NCI-H460 (cell line): ENCODE measurements around the gene ZNF445. TPM values are rescaled to one million over a fixed set of nuclear protein-coding genes. Genes with fewer than 3 reads are reported as not detected.
"Not testable (repeated sequence)": the region's sequence is repeated elsewhere in the genome, so short reads cannot be mapped to it uniquely, and the experiment has no call there.

Source experiments
- DNase-seq: peaks from one replicate; pipeline ENCODE4 v3.0.0-alpha.2; 2016; ENCODE audit warnings: low read depth; ENCODE audit errors: extremely low read depth
- total RNA-seq: library from RNA; depleted of rRNA; stranded (reverse); fragments of >200 nt; shearing (Covaris generic); gene quantifications from 2 replicates; pipeline ENCODE4 v1.2.3, GENCODE V29; 2014

Gene ZNF445
- total RNA-seq, 1 experiment from 2014 or later = 3.0 TPM

DNA sequence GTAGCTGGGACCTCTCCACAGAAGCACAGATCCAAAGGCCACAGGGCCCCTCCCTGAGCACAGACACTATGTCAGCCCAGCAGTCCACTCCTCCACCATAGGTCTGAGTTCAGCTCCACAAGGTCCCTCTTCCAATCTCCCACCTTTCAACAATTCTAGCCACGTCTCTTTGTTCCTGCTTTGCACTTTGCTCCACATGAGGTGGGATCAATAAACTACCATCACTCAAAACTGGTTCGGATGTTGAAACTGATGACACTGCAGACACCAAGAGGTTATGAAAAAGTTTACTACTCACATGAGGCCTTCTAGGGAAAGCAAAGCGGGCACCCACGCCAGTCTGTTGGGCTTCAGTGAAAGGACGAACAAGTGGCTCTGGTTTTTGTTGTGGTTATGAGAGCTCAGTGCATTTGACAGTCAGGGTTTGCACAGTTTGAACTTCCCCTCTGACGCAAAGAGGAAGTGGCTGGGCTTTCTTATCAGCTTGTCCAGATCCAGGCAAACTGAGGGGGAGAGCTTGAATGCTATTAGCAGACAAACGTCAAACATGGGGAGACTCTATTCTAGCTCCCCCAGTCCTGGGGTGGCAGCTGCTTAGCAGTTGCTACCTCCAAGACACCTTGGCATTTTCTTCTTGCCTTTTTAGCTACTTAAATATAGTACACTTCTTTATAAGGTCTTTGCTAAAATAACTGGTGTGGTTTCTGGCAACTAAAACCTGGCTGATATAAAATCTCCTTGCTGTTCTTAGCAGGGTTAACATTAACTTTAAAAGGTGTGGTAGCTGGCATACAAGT lies 37.8 kb downstream of the ZNF445 start:
- no peak for DNase-seq

DNA sequence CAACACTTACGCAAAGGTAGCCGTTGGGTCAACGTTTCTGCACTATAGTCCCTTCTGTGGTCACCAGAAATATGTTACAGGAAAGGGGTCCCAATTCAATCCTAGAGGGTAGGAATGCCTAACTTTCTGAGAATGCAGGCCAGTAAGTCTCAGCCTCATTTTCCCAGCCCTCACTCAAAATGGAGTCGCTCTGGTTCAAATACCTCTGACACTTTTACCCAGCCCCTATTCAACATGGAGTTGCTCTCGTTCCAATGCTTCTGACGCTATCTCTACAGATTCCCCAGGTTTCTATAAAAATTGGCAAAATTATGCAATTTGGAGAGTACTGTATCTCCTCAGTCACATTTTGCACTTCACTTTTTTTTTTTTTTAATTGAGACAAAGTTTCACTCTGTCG lies 39.7 kb downstream of the ZNF445 start:
- no peak for DNase-seq

DNA sequence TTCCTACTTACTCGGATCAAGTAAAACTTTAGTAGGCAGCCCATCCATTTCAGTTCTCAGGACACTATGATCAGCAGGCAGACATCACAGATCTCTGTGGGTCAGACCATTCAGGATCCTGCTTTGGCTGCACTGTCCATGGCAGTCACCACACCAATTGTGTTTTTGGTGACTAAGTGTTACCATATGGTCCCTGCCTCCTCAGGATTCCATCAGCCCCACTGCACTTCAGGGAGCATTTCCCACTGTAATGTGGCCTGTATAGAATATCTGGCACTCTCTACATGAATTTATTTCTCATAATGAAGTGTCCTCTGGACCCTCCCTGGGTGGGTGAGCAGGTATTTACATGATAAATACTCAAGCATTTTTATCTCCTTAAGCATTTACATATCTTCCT lies 41.3 kb downstream of the ZNF445 start:
- no peak for DNase-seq

DNA sequence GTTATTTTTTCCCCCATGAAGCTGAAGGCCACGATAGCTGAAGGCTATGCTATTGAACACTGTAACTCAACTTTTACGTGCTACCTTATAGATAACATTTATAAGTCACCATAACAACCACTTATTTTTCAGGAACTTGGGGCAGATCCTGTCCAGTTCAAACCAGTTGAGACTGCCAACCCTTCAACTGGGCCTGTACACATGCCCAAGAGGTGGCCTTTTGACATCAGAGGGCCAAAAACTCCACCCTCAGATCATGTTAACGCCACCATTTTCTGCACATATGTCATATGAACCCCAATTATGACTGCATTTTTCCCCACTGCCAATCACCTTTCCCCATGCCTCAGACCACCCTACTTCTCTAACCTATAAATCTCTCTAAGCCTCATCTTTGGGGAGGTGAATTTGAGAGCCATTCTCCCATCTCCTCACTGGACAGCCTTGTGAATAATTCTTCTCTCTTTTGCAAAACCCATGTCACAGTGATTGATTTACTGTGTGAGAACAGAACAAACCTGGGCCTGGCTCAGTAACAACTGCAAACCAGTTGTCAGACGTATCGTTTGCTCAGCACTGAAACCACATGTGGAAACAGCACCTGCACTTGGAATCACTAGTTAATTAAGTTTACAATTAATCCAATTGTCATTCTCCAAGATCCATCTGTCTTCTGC lies 42.5 kb downstream of the ZNF445 start:
- DNase-seq = no peak

DNA sequence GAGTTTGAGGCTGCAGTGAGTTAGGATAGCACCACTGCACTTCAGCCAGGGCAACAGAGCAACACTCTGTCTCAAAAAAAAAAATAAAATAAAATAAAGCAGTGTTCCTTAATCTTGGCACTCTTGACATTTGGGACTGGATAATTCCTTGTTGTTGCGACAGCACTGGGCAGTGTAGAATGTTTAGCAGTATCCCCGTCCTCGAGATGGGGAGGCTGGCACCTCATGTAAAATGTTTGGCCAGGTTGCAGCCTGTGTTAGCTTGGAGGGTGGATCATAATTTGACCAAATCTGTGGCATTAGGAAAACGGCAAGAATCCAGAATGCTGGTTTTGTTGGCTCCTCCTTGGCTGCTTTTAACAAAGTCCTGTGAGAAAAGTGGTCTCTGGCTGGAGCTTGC lies 47.0 kb downstream of the ZNF445 start:
- no peak for DNase-seq

DNA sequence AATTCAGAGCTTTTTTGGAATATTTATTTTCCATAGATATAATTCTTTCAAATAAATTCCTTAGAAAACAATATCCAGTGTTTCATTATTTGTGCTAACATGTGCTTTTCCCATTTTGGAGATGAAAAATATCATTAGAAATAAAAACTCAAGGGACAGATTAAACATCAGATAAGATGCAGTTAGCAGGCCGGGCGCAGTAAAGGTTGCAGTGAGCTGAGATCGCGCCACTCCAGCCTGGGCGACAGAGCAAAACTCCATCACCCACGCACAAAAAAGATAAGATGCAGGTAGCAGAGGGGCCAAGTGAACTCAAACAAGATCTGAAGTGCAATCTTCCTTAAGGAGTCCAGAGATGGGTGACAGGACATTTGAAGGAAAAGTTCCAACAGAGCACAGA lies 48.0 kb downstream of the ZNF445 start:
- DNase-seq = no peak

DNA sequence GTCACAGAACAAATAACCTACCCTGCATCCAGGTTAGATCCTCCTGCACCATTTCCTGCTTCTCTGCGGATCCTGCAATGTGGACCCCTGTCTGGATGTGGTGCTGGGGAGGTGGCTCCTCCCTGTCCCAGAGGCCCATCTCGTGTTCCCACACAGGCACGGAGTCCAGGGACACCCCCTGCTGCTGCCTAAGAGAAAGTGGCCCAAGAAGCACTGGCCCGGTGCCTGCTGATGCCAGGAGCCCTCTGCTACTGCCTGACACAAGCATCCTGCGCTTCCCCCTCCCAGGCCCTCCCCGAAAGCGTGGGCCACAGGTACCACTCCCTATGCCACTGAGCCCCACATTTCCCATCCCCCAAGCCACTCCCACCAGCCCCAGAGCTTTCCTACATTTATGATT lies 48.6 kb downstream of the ZNF445 start:
- no peak for DNase-seq

DNA sequence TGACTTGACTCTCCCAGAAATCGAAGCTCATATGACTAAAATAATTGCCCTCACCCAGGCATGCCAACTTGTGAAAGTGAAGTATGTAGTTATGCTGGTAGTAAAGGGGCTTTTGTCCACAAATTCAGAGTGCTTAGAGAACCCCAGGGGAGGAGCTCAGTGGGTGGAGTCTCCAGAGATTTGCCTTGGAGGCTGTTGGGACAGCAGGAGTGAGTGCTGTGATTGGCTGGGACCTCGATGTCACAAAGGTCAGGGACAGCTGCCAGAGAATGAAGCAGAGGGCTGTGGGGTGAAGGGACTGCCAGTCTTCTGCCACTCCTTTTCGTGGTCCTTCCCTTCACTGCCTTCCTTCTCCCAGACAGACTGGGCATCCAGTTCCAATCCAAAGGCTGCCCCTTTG lies 49.8 kb downstream of the ZNF445 start:
- DNase-seq = no peak

DNA sequence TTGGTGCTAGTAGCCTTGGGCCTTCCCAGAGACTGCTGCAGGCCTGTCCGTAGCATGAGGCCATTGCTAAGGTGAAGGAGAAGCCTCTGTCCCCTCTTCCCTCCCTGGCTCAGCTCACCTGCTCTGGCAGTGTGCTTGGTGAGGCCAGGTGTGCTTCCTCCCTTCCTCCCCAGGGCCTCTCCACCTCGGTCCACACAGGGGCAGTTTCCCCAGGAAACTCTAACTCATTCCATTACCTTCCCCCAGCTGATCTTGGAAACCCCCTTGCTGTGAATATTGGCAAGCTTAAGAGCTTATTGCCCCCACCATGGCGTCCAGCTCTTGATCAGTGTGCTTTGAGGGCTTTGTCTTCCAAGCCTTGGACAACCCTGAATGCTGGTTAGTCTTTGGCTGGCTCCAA lies 52.7 kb downstream of the ZNF445 start:
- no peak for DNase-seq

DNA sequence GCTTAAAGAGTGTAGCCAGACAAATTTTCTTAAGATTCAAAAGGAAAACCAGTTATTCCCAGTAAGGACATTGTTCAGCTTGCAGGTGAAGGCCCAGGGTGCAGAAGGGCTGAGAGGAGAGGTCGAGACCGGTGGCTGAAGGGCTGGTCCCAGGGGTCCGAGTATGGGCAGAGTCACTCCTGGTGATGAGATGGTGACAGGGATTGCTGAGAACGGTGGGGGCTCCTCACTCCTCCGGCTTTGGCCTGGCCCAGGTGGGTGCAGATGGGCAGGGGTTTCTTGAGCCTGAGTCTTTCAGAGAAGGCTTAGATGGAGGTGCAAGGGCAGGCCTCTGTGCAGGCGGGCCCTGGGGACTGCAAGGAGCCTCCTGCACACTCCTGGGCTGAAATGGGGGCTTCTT lies 56.2 kb downstream of the ZNF445 start:
- DNase-seq = no peak

DNA sequence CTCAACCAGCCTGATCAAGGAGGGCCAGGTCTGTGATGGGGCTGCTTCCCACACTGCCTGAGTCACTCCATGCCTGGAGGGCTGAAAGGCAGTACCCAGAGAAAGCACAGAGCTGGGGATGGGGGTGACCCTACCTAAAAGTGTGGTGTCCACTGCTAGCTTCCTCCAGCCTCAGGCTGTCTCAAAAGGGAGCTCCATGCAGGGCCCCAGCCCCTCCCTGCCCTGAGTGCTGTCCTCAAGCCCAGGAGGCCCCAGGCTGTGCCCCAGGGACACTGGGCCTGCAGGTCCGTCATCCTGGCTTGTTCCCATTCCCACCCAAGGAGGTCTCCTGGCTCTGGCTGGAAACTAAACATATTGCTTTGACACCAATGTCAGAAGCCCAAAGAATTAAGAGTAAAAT lies 56.8 kb downstream of the ZNF445 start:
- no peak for DNase-seq

DNA sequence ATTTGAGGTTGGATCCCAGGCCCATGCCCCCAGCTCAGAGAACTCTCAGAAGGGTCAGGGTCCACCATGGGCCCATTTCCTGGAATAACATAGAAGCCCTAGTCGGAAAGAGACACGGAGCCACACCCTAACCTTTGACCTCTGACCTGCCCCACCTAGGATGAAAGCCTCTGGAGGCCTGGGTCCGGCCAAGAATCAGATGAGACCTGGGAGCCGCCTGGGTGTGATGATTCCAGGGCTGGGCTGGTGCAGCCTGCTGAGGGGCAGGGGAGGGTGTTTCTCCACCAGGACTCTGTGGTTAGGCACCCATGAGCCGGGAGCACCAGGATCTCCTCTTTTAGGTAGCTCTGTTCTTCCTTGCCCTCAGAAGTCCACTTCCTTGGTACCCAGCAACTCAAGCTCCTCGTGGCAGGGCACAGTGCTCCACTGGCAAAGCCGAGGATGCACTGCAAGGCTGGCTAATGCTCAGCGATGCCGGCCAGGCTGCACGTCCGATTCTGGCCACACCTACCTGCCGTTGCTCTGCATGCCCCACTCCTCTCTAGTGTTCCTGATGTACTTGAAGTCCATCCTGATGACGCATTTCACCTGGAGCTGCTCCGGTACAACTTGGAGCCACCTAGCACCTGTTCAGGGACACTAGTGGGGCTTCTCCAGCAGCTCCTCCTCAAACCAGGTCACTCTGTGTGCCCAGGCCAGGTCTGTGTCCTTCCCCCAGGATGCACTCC lies 57.4 kb downstream of the ZNF445 start:
- no peak for DNase-seq

DNA sequence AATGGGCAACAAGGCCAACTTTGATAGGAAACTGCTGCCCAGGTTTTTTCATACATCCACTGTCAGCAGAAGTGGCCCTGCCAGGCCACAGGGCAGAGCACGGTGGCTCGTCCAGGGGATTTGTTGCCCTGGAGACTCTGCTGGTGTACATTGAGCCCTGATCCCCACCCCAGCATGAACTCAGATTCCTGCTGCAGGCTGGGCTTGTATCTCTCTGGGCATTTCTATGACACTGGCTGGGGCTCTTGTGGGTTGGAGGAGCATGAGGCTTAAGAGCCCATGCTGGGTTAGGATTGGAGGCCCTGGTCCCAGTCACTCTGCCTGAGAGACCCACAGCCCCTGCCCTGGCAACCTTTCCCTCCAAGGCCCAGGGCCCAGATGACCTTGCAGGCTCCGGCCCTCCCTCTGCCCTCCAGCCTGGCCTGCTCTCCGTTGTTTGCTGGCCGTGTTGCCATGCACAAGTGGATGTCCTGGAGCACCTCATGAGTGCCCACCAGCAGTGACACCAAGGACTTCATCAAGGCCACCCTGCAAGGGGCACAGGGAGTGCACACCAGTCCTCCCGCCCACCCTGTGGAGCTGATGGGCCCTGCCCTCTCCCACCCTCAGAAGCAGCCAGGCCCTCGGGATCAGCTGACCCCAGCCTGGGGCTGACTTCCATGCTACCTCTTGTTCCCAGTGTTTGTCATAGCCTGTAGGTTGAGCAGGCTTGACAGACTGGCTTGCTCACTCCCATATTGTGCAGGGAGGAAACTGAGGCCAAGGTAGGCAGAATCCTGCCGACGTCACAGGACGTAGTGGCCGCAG lies 58.2 kb downstream of the ZNF445 start:
- DNase-seq = no peak

DNA sequence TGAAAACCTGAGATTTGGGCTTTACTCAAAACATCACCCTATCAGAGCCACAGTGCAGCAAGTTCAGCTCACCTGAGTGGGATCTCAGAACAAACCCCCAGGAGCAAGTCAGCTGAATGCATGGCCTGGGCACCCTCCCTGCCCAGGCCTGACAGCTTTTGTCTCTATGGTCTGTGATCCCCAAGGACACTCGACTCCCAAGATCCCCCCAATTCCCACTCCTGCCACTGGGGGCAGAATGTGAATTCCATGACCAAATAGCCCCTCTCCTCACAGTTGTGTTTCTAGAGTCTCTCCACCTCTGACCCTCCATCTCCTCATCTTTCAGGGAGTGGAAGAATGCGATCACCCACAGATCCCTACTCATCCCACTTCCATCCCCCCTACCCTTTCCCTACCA lies 58.9 kb downstream of the ZNF445 start:
- DNase-seq = no peak

DNA sequence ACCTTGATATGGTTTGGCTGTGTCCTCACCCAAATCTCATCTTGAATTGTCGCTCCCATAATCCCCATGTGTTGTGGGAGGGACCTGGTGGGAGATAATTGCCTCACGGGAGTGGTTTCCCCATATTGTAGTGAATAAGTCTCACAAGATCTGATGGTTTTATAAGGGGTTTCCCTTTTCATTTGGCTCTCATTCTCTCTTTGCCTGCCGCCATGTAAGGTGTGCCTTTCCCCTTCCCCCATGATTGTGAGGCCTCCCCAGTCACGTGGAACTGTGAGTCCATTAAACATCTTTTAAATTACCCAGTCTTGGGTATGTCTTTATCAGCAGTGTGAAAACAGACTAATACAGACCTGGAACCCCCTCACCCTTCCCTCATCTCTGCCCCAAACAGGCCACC lies 59.4 kb downstream of the ZNF445 start:
- not testable (repeated sequence) for DNase-seq

DNA sequence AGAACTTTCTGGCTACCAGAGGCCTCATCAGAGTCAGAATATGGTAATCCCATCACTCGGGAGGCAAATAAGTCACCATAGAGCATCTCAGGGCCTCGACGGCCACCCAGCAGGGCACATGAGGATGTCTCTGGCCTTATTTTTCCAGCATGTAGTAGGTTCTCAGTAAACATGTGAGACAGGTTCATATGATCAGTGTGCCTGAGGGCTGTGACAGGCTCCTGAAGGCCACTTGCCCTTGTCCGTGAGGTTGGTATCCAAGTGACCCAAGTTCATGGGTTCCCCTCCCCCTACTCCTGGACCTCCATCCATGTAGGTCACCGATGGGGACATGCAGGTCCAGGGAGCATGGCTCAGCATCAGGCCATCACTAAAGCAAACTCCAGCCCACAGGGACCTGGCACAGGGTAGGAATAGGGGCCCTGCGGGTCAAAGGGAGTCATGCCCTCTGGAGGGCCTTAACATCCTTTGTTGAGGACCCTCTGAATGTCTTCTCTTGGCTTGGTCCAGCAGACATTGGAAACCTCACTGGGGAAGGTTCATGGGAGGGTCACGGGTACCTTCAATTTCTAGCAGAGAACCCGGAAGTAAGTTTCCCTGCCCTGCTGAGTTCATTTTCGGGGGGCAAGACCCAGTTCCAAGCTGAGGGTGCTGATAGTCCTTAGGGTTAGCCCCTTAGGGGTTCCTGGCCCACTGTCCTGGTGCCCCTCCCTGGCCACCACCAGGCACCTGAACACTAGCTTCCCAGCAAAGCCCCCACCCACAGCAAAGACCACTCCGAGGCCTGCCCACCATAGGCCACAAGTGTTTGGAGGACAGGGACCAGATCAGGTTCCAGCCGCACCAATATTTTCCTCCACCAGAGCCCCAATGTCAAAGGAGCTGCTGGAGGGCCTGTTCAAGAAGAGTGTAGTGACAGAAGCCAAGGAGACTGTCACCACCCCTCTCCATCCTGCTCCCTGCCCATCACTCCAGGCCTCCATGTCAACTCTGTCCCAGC lies 61.1 kb downstream of the ZNF445 start:
- no peak for DNase-seq

DNA sequence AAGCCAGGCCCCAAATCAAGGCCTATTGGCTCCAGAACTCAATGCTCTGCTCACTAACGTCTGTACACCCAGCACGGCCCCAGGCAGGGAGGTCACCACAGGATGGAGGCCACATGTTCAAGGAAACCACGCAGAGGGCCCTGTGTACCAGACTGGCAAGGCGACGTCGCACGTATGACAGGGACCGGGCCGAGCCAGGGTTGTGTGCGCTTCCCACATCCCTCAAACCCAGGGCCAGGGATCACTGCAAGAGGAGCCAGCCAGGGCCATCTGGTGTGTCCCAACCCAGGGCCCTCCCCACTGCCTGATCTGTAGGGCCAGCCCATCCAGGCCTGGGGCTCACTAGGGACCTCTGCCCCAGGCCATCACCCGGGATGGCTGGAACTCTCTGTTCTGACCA lies 62.0 kb downstream of the ZNF445 start:
- no peak for DNase-seq

DNA sequence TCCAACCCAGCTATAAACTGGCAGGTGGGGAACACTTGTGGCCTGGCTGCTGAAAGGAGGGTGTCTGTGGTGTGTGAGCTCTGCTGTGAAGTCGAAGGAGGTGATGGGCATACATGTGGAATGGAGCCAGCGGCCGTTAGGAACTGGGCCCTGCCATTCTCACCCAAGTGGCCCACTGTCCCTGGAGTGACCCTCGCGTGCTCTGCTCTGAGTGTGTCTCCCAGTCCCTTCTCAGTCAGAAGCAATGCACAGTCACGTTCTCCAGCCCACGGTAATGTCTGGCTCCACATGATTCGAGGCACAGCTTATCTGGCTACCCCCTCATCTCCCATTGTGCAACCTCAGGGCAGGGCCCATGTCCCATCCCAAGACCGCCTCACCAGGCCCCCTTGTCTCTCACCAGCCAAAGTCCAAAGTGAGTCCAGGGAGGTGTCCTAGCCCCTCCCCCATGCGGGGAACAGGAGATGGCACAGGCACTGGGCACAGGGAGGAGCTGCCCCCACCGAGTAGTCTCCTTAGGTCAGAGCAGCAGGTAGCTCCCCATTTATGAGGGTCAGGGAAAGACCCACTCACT lies 62.9 kb downstream of the ZNF445 start:
- no peak for DNase-seq

DNA sequence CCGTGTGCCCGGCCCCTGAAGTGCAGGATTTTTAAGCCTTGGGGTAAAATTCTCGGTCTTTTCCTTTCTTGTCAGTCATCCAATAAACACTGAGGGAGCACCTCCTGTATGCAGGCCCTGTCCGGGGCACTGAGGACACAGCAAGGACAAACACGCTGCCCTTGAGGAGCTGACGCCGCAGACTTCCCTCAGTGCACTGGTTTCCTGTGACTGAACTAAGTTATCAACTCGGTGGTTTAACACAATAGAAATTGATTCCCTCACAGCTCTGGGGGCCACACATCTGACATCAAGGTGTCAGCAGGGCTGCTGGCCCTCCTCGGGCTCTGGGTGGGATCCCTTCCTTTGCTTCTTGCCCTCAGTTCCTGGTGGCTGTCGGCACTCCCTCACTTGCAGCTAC lies 65.1 kb downstream of the ZNF445 start:
- no peak for DNase-seq
